ACC112 (cell line): ENCODE results near the gene SLC16A6.

Experiments used
- H2AFZ ChIP-seq: fragments of 200-600 bp; sonication (generic); one replicate; pipeline ENCODE4 v1.6.0; 2017; ENCODE audit warnings: antibody characterized with exemption, low read length; ENCODE audit not compliant: unreplicated experiment
- H3K27ac ChIP-seq: fragments of 200-600 bp; sonication (generic); 2 replicates; pipeline ENCODE4 v1.5.1; 2014; ENCODE audit warnings: low read depth, mild to moderate bottlenecking, antibody characterized with exemption, low read length, moderate library complexity
- H3K27me3 ChIP-seq: fragments of 200-600 bp; sonication (generic); 2 replicates; pipeline ENCODE4 v1.6.1; 2014; ENCODE audit warnings: mild to moderate bottlenecking, antibody characterized with exemption, low read length, moderate library complexity, mixed read lengths; ENCODE audit not compliant: insufficient read depth
- H3K36me3 ChIP-seq: fragments of 200-600 bp; sonication (generic); 2 replicates; pipeline ENCODE4 v1.6.1; 2016; ENCODE audit warnings: mild to moderate bottlenecking, antibody characterized with exemption, low read length, moderate library complexity, mixed read lengths; ENCODE audit not compliant: insufficient read depth
- H3K4me1 ChIP-seq: fragments of 200-600 bp; sonication (generic); one replicate; pipeline ENCODE4 v1.6.1; 2016; ENCODE audit warnings: low read length, mixed read lengths; ENCODE audit not compliant: insufficient read depth, unreplicated experiment, control insufficient read depth
- H3K4me3 ChIP-seq: fragments of 200-600 bp; sonication (generic); 2 replicates; pipeline ENCODE4 v1.5.1; 2014; ENCODE audit warnings: mild to moderate bottlenecking, low read depth, low read length
- H3K79me2 ChIP-seq: fragments of 200-600 bp; sonication (generic); one replicate; pipeline ENCODE4 v1.6.0; 2016; ENCODE audit warnings: low read length; ENCODE audit not compliant: control insufficient read depth, unreplicated experiment, insufficient read depth

The SLC16A6 gene

GRCh38 chr17:68297195-68297594 lies 6.3 kb upstream of the SLC16A6 start:
- H3K27me3 ChIP-seq = no peaks in the 10 kb centered on the region

GRCh38 chr17:68296217-68297191 lies 5.6 kb upstream of the SLC16A6 start:
- no peaks in the 10 kb centered on the region for H3K4me1 ChIP-seq
- H3K79me2 ChIP-seq = no peaks in the 10 kb centered on the region
- H3K4me3 ChIP-seq = no peak overlapping the region
- no peak overlapping the region for H3K27ac ChIP-seq
- H3K36me3 ChIP-seq = no peaks in the 10 kb centered on the region
- H2AFZ ChIP-seq = no peak overlapping the region
- H3K27me3 ChIP-seq = no peaks in the 10 kb centered on the region

More at GRCh38 chr17:68297195-68297594, 6.3 kb upstream of the SLC16A6 start:
- no peak overlapping the region for H3K4me3 ChIP-seq
- H3K4me1 ChIP-seq = no peaks in the 10 kb centered on the region
- H3K79me2 ChIP-seq = no peaks in the 10 kb centered on the region
- no peaks in the 10 kb centered on the region for H3K36me3 ChIP-seq
- no peak overlapping the region for H3K27ac ChIP-seq
- H2AFZ ChIP-seq = no peak overlapping the region

GRCh38 chr17:68295086-68295485 lies 4.2 kb upstream of the SLC16A6 start:
- H3K27me3 ChIP-seq = no peaks in the 10 kb centered on the region; the same call in 1 of the 2 replicates
- no peak overlapping the region for H3K4me3 ChIP-seq
- H2AFZ ChIP-seq = no peak overlapping the region
- no peaks in the 10 kb centered on the region for H3K79me2 ChIP-seq
- no peaks in the 10 kb centered on the region for H3K4me1 ChIP-seq
- no peaks in the 10 kb centered on the region for H3K36me3 ChIP-seq
- no peak overlapping the region for H3K27ac ChIP-seq

GRCh38 chr17:68294617-68295016 lies 3.7 kb upstream of the SLC16A6 start:
- H3K36me3 ChIP-seq = no peaks in the 10 kb centered on the region
- H3K4me3 ChIP-seq = no peak overlapping the region
- H3K79me2 ChIP-seq = no peaks in the 10 kb centered on the region
- no peak overlapping the region for H2AFZ ChIP-seq
- H3K27me3 ChIP-seq = no peaks in the 10 kb centered on the region; the same call in 1 of the 2 replicates
- no peaks in the 10 kb centered on the region for H3K4me1 ChIP-seq
- no peak overlapping the region for H3K27ac ChIP-seq

GRCh38 chr17:68294196-68294555 lies 3.2 kb upstream of the SLC16A6 start:
- Histone ChIP-seq H3K27ac (no peak overlapping the region), H3K4me3 (no peak overlapping the region), H3K79me2 (no peaks in the 10 kb centered on the region), H3K27me3 (no peaks in the 10 kb centered on the region; the same call in 1 of the 2 replicates), H3K4me1 (no peaks in the 10 kb centered on the region), H3K36me3 (no peaks in the 10 kb centered on the region), H2AFZ (no peak overlapping the region)

GRCh38 chr17:68293490-68294195 lies 2.7 kb upstream of the SLC16A6 start:
- H3K4me1 ChIP-seq = no peaks in the 10 kb centered on the region
- H3K36me3 ChIP-seq = no peaks in the 10 kb centered on the region
- H2AFZ ChIP-seq = no peak overlapping the region
- no peak overlapping the region for H3K4me3 ChIP-seq
- H3K79me2 ChIP-seq = no peaks in the 10 kb centered on the region
- H3K27me3 ChIP-seq = no peaks in the 10 kb centered on the region; the same call in 1 of the 2 replicates
- no peak overlapping the region for H3K27ac ChIP-seq

- H3K27ac ChIP-seq = no peak overlapping the region
- no peaks in the 10 kb centered on the region for H3K36me3 ChIP-seq
- H3K4me3 ChIP-seq = peak overlapping the region; percentile 86
- H2AFZ ChIP-seq = no peak overlapping the region
- H3K4me1 ChIP-seq = no peaks in the 10 kb centered on the region
- H3K79me2 ChIP-seq = no peaks in the 10 kb centered on the region
- H3K27me3 ChIP-seq = no peaks in the 10 kb centered on the region; the same call in 1 of the 2 replicates
Observed at GRCh38 chr17:68292689-68293040, 1.7 kb upstream of the SLC16A6 start.

- H3K4me3 ChIP-seq = peak overlapping the region; percentile 86
- no peaks in the 10 kb centered on the region for H3K36me3 ChIP-seq
- H3K79me2 ChIP-seq = no peaks in the 10 kb centered on the region
- H3K4me1 ChIP-seq = no peaks in the 10 kb centered on the region
- H2AFZ ChIP-seq = peak overlapping the region; percentile 20
- H3K27me3 ChIP-seq = no peaks in the 10 kb centered on the region; the same call in 1 of the 2 replicates
- peak overlapping the region; percentile 40; the same call in 1 of the 2 replicates for H3K27ac ChIP-seq
Observed at GRCh38 chr17:68291836-68292688, 1.1 kb upstream of the SLC16A6 start.

GRCh38 chr17:68290268-68290954 lies 516 bp downstream of the SLC16A6 start:
- H3K4me3 ChIP-seq = peak overlapping the region; percentile 86
- H3K79me2 ChIP-seq = no peaks in the 10 kb centered on the region
- H3K27ac ChIP-seq = peak overlapping the region; percentile 4; the same call in 1 of the 2 replicates
- H2AFZ ChIP-seq = peak overlapping the region; percentile 77
- no peaks in the 10 kb centered on the region; the same call in 1 of the 2 replicates for H3K27me3 ChIP-seq
- no peaks in the 10 kb centered on the region for H3K36me3 ChIP-seq
- H3K4me1 ChIP-seq = no peaks in the 10 kb centered on the region

- H3K36me3 ChIP-seq = no peaks in the 10 kb centered on the region
- no peak overlapping the region for H3K27ac ChIP-seq
- H3K4me1 ChIP-seq = no peaks in the 10 kb centered on the region
- H3K27me3 ChIP-seq = no peaks in the 10 kb centered on the region; the same call in 1 of the 2 replicates
- H2AFZ ChIP-seq = no peak overlapping the region
- H3K79me2 ChIP-seq = no peaks in the 10 kb centered on the region
- peak overlapping the region; percentile 86 for H3K4me3 ChIP-seq
Observed at GRCh38 chr17:68289936-68290267, 1.0 kb downstream of the SLC16A6 start.
